ENCODE measurements around the gene IQGAP1. TPM values are rescaled to one million over a fixed set of nuclear protein-coding genes. Genes with fewer than 3 reads are reported as not detected.
"Not testable (repeated sequence)": the region's sequence is repeated elsewhere in the genome, so short reads cannot be mapped to it uniquely, and the experiment has no call there.

IQGAP1 gene
- total RNA-seq, 4 donors from 2014 or later, result 181 to 285 (median 193) TPM

- TF ChIP-seq POLR2A (IDR thresholded peaks at IDR 0.05), result no peak
- no peak for TF ChIP-seq CTCF (IDR thresholded peaks at IDR 0.05)
- WGBS, 2 donors, result 75 to 85% methylated on average over 3 of the region's 3 CpGs
- DNase-seq, result no peak
- Histone ChIP-seq H3K36me3 (no peaks in the 10 kb centered on the region), H3K27ac (no peak overlapping the region), H3K27me3 (no peaks in the 10 kb centered on the region), H3K9me3 (no peaks in the 10 kb centered on the region), H3K4me1 (no peaks in the 10 kb centered on the region), H3K4me3 (no peak overlapping the region)
- intact Hi-C loops (cut with DNase I), result no loop called here
Observed at GRCh38 chr15:90512981-90513380, 124.9 kb downstream of the IQGAP1 start.

GRCh38 chr15:90513448-90513847 lies 125.4 kb downstream of the IQGAP1 start:
- TF ChIP-seq POLR2A (IDR thresholded peaks at IDR 0.05) (no peak), CTCF (IDR thresholded peaks at IDR 0.05) (no peak)
- Histone ChIP-seq H3K27ac (no peak overlapping the region), H3K27me3 (no peaks in the 10 kb centered on the region), H3K4me1 (no peaks in the 10 kb centered on the region), H3K36me3 (no peaks in the 10 kb centered on the region), H3K4me3 (no peak overlapping the region), H3K9me3 (no peaks in the 10 kb centered on the region)
- no peak for DNase-seq
- WGBS, 2 donors, result 72 to 83% methylated on average over 2 of the region's 2 CpGs
- intact Hi-C loops (cut with DNase I), result no loop called here

- intact Hi-C loops (cut with DNase I); H3K4me3 ChIP-seq; H3K4me1 ChIP-seq; H3K27me3 ChIP-seq; H3K27ac ChIP-seq; H3K9me3 ChIP-seq; DNase-seq; H3K36me3 ChIP-seq: not testable (repeated sequence)
- WGBS, 2 donors, result 72 to 73% methylated on average over 2 of the region's 2 CpGs
Observed at GRCh38 chr15:90513893-90514292, 125.9 kb downstream of the IQGAP1 start.

GRCh38 chr15:90519688-90520087 lies 131.6 kb downstream of the IQGAP1 start:
- TF ChIP-seq POLR2A (IDR thresholded peaks at IDR 0.05), result no peak
- no peak for TF ChIP-seq CTCF (IDR thresholded peaks at IDR 0.05)
- Histone ChIP-seq H3K4me3 (no peak overlapping the region), H3K27ac (no peak overlapping the region), H3K27me3 (no peaks in the 10 kb centered on the region), H3K9me3 (no peaks in the 10 kb centered on the region), H3K4me1 (no peaks in the 10 kb centered on the region), H3K36me3 (no peaks in the 10 kb centered on the region)
- DNase-seq, result no peak
- 45 to 71% methylated on average over 1 of the region's 1 CpG for WGBS, 2 donors
- intact Hi-C loops (cut with DNase I), result no loop called here

- no peaks in the 10 kb centered on the region for H3K27me3 ChIP-seq
- intact Hi-C loops (cut with DNase I), result no loop called here
- TF ChIP-seq POLR2A (IDR thresholded peaks at IDR 0.05) (no peak), CTCF (IDR thresholded peaks at IDR 0.05) (no peak)
- H3K9me3 ChIP-seq, result no peaks in the 10 kb centered on the region
- WGBS, 2 donors, result 77 to 88% methylated on average over 3 to 4 of the region's 5 CpGs
- no peaks in the 10 kb centered on the region for H3K36me3 ChIP-seq
- no peak for DNase-seq
- H3K4me3 ChIP-seq, result no peak overlapping the region
- no peaks in the 10 kb centered on the region for H3K4me1 ChIP-seq
- no peak overlapping the region for H3K27ac ChIP-seq
Observed at GRCh38 chr15:90520365-90520764, 132.3 kb downstream of the IQGAP1 start.

GRCh38 chr15:90523373-90523772 lies 135.3 kb downstream of the IQGAP1 start:
- Histone ChIP-seq H3K36me3 (no peaks in the 10 kb centered on the region), H3K4me3 (no peak overlapping the region), H3K4me1 (no peaks in the 10 kb centered on the region), H3K9me3 (no peaks in the 10 kb centered on the region), H3K27ac (no peak overlapping the region), H3K27me3 (no peaks in the 10 kb centered on the region)
- WGBS, 2 donors, result 80 to 95% methylated on average over 1 to 3 of the region's 3 CpGs
- TF ChIP-seq CTCF (IDR thresholded peaks at IDR 0.05) (no peak), POLR2A (IDR thresholded peaks at IDR 0.05) (no peak)
- intact Hi-C loops (cut with DNase I), result no loop called here
- DNase-seq, result no peak

GRCh38 chr15:90524018-90524803 lies 136.2 kb downstream of the IQGAP1 start:
- DNase-seq; H3K27ac ChIP-seq; intact Hi-C loops (cut with DNase I); H3K36me3 ChIP-seq; H3K27me3 ChIP-seq; H3K4me3 ChIP-seq; H3K9me3 ChIP-seq; H3K4me1 ChIP-seq: not testable (repeated sequence)
- WGBS, 2 donors, result 69 to 75% methylated on average over 4 to 5 of the region's 6 CpGs
